Sigmoid colon (tissue), 7 donors: ENCODE measurements around the gene WDR19. TPM values are rescaled to one million over a fixed set of nuclear protein-coding genes. Genes with fewer than 3 reads are reported as not detected.

Source experiments
- DNase-seq: peaks from one replicate; pipeline ENCODE4 v3.0.0-alpha.2; 2019
- H3K27ac ChIP-seq, 4 donors: fragments of 200-600 bp; sonication (generic); one replicate each; pipeline ENCODE4 v1.5.1; 2016 to 2019; ENCODE audit warnings: mild to moderate bottlenecking in 1 of 4
- H3K27me3 ChIP-seq, 3 donors: fragments of 200-600 bp; sonication (generic); one replicate each; pipeline ENCODE4 v1.5.1; 2019; ENCODE audit warnings: mild to moderate bottlenecking in 1 of 3
- H3K36me3 ChIP-seq, 4 donors: fragments of 200-600 bp; sonication (generic); one replicate each; pipeline ENCODE4 v1.5.1; 2016 to 2019
- H3K4me1 ChIP-seq, 4 donors: fragments of 200-600 bp; sonication (generic); one replicate each; pipeline ENCODE4 v1.5.1; 2017 to 2019
- H3K4me3 ChIP-seq, 4 donors: fragments of 200-600 bp; sonication (generic); one replicate each; pipeline ENCODE4 v1.5.1; 2017 to 2019; ENCODE audit warnings: mild to moderate bottlenecking in 2 of 4, moderate library complexity in 1 of 4
- H3K9me3 ChIP-seq, 4 donors: fragments of 200-600 bp in 3 of 4; sonication (generic) in 3 of 4; one replicate each; pipeline versions ENCODE4 v1.5.1 to v1.6.1; 2013 to 2019
- EP300 ChIP-seq, 4 donors: sonication (generic); formaldehyde crosslinking; IDR thresholded peaks; one replicate each; pipeline ENCODE4 v1.6.1; 2017; ENCODE audit warnings: antibody characterized with exemption in 4 of 4
- POLR2A ChIP-seq, 2 donors: fragments of 450-650 bp; IDR thresholded peaks; one replicate each; pipeline ENCODE4 v1.6.1; 2016; ENCODE audit warnings: antibody characterized with exemption in 2 of 2, mild to moderate bottlenecking in 2 of 2, moderate library complexity in 2 of 2
- POLR2AphosphoS5 ChIP-seq, 4 donors: sonication (generic); formaldehyde crosslinking; IDR thresholded peaks; one replicate each; pipeline ENCODE4 v1.6.1; 2017; ENCODE audit warnings: antibody characterized with exemption in 4 of 4
- WGBS, 2 donors: extraction: QIAGEN DNeasy Blood & Tissue Kit; methylation state at CpG; one replicate each; pipeline ENCODE4 v1.1.7; 2013; 5-methylcytosine and 5-hydroxymethylcytosine counted together
- intact Hi-C: fragments of 100-400 bp; cut with DNase I; formaldehyde crosslinking; loops from one replicate; pipeline ENCODE4 v1.15.1; 2023
- polyA plus RNA-seq, 3 donors: library from polyadenylated mRNA; stranded (reverse); fragments of 200-250 nt; gene quantifications; one replicate each; pipeline ENCODE4 v1.2.3, GENCODE V29; 2013
- total RNA-seq, 4 donors: library from RNA; depleted of rRNA; stranded (reverse); fragments of >200 nt; gene quantifications; one replicate each; pipeline ENCODE4 v1.1.0, GENCODE V29; 2016
- TF ChIP-seq, protein P1 (sequence below), 4 experiments: fragments of 450-650 bp in 3 of 4; fragments of 200-600 bp in 1 of 4; IDR thresholded peaks; one replicate each; pipeline ENCODE4 v1.5.1; 2016 to 2019; ENCODE audit warnings: antibody characterized with exemption in 4 of 4, mild to moderate bottlenecking in 3 of 4, moderate library complexity in 2 of 4
- donor health status: healthy with polysubstance abuse.
- donor health status: Bipolar disorder and iron deficiency.
- donor health status: healthy.

The WDR19 gene
- total and polyA plus RNA-seq, 7 donors: 3.7 to 62.0 (median 49.9) TPM

DNA sequence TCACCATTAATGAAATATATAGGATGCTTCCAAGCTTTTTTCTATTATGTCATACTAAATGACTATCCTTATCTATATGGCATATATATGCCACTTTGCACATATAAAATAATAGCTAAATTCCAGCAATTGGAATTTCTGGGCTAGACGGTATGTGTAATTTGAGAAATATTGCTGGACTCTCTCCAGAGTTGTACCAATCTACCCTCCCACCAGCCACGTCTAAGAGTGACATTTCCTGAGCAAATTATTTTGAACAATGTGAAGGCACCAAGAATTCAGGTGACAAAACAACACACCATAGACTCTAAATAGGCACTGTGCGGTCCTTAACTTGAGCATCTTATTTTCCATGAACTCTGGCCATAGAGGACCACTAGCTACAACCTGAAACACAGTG lies 121.5 kb downstream of the WDR19 start:
- no peaks in the 10 kb centered on the region for H3K27me3 ChIP-seq
- TF ChIP-seq EP300 (IDR thresholded peaks at IDR 0.05): no peak
- no peak for TF ChIP-seq POLR2A (IDR thresholded peaks at IDR 0.05)
- TF ChIP-seq POLR2AphosphoS5 (IDR thresholded peaks at IDR 0.05): no peak
- TF ChIP-seq, protein P1, sequence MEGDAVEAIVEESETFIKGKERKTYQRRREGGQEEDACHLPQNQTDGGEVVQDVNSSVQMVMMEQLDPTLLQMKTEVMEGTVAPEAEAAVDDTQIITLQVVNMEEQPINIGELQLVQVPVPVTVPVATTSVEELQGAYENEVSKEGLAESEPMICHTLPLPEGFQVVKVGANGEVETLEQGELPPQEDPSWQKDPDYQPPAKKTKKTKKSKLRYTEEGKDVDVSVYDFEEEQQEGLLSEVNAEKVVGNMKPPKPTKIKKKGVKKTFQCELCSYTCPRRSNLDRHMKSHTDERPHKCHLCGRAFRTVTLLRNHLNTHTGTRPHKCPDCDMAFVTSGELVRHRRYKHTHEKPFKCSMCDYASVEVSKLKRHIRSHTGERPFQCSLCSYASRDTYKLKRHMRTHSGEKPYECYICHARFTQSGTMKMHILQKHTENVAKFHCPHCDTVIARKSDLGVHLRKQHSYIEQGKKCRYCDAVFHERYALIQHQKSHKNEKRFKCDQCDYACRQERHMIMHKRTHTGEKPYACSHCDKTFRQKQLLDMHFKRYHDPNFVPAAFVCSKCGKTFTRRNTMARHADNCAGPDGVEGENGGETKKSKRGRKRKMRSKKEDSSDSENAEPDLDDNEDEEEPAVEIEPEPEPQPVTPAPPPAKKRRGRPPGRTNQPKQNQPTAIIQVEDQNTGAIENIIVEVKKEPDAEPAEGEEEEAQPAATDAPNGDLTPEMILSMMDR (IDR thresholded peaks at IDR 0.05): no peak
- no peak overlapping the region for H3K27ac ChIP-seq
- peaks cover 6 to 97% (median 34%) of the 10 kb centered on the region in 4 donors for H3K36me3 ChIP-seq
- WGBS, 2 donors: 91 to 93% methylated on average over 3 of the region's 3 CpGs
- intact Hi-C loops: no loop called here
- no peak for DNase-seq
- no peaks in the 10 kb centered on the region for H3K9me3 ChIP-seq
- H3K4me1 ChIP-seq: no peaks in the 10 kb centered on the region
- no peak overlapping the region for H3K4me3 ChIP-seq

DNA sequence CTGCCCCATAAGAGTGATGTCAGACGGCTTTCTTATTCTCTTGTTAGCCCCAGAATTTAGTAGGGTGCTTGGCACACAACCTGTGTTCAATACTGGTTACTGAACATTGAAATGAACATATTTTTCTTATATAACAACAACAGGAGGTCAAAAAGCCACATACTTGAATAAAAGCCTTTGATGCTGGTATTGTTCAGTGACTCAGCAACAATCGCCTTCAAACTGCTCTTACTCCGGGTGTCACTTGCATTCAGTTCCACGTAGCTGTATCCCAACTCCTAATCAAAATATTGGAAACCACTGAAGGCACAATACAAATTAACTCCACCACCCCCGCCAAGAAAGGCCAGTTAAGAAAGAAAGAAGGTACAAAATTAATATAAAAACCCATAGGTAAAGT lies 122.3 kb downstream of the WDR19 start:
- H3K27me3 ChIP-seq: no peaks in the 10 kb centered on the region
- no peak for TF ChIP-seq POLR2A (IDR thresholded peaks at IDR 0.05)
- TF ChIP-seq, protein P1 (IDR thresholded peaks at IDR 0.05): no peak
- no peaks in the 10 kb centered on the region for H3K4me1 ChIP-seq
- intact Hi-C loops: no loop called here
- DNase-seq: no peak
- H3K4me3 ChIP-seq: no peak overlapping the region
- H3K27ac ChIP-seq: no peak overlapping the region
- WGBS, 2 donors: 75 to 94% methylated on average over 5 of the region's 5 CpGs
- H3K9me3 ChIP-seq: no peaks in the 10 kb centered on the region
- peaks cover 6 to 96% (median 30%) of the 10 kb centered on the region in 4 donors for H3K36me3 ChIP-seq

DNA sequence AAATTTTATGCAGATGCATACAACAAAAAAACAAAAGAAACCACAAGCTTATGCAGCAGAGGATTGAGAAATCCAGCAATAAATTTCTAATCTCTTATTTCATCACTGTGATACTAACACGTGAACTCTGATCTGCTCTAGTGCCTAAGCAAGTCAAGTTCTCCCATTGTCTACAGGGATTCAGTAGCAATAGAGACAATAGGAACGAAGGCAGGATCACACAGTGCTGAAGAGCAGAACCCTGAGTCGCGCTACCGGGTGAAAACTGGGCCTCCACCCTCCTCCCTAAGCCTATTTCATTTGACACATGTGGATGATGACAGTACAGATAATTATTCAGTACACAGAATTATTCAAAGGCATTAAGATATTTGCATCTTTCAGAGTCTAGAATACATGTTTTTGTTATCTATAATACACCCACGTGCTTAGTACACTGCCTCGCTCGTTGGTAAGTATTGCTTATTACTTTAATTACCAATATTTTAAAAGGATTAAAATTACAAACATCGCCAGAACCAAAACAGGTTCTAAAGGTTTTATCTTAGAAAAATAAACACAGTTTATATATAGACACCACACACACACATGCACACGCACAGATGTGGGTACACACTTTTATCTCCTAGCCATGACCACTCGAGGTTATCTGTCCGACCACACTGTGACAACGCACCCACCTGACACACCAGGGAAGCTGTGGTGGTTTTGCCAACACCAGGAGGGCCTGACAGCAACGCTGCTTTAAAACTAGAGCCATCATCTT lies 123.8 kb downstream of the WDR19 start:
- Histone ChIP-seq H3K27ac (no peak overlapping the region), H3K9me3 (no peaks in the 10 kb centered on the region), H3K4me3 (no peak overlapping the region), H3K36me3 (peaks cover 8 to 96% (median 25%) of the 10 kb centered on the region in 4 donors), H3K4me1 (no peaks in the 10 kb centered on the region), H3K27me3 (no peaks in the 10 kb centered on the region)
- no peak for DNase-seq
- intact Hi-C loops: no loop called here
- TF ChIP-seq, protein P1 (IDR thresholded peaks at IDR 0.05): no peak
- WGBS, 2 donors: 81 to 84% methylated on average over 14 of the region's 14 CpGs

DNA sequence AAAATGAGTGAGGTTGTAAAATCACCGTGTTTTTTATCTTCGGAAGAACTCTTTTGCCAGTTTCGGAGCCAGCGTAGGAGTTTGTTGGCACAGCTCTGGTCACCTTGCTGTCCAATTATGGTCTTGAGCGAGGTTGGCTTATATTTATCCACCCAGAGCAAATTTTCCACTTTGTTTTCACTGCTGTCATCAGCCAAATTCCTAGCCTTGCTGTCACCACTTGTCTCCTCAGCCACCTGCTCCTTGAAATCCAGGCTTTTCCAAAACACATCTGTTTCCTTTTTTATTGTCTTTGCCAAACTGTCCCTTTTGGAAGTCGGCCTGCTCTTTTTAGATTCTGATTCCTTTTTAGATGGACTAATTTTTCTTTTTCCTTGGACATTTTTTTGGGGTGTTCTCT lies 126.3 kb downstream of the WDR19 start:
- no peak for DNase-seq
- WGBS, 2 donors: 88 to 95% methylated on average over 6 of the region's 6 CpGs
- Histone ChIP-seq H3K36me3 (peaks cover 7 to 93% (median 24%) of the 10 kb centered on the region in 4 donors), H3K9me3 (no peaks in the 10 kb centered on the region), H3K27ac (peak overlapping the region in 1 of 4 donors; percentile 40), H3K27me3 (no peaks in the 10 kb centered on the region), H3K4me3 (no peak overlapping the region), H3K4me1 (no peaks in the 10 kb centered on the region)
- TF ChIP-seq POLR2AphosphoS5 (IDR thresholded peaks at IDR 0.05): peak in 3 of 4 donors; percentile 12 to 27 (median 25)
- TF ChIP-seq, protein P1 (IDR thresholded peaks at IDR 0.05): no peak
- no peak for TF ChIP-seq POLR2A (IDR thresholded peaks at IDR 0.05)
- TF ChIP-seq EP300 (IDR thresholded peaks at IDR 0.05): no peak
- intact Hi-C loops: no loop called here

DNA sequence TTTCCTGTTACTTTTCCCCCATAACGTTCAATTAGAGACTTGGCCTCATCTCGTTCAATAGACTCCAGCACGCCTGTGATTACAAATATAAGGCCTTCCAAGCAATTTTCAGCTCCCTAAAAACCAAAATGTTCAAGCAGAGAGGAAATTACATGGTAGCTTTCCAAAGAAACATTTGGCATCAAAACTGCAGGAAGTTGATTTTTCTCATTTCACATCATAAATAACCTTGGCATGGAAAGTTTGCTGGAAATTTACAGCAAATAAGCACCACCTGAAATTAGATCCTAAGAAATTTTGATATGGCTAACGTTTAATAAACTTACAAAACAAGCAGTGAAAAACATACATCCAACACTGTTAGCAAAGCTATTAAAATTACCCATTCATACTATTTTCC lies 130.5 kb downstream of the WDR19 start:
- no peak overlapping the region for H3K4me3 ChIP-seq
- peaks cover 15 to 76% (median 25%) of the 10 kb centered on the region in 4 donors for H3K36me3 ChIP-seq
- H3K4me1 ChIP-seq: no peaks in the 10 kb centered on the region
- intact Hi-C loops: no loop called here
- no peaks in the 10 kb centered on the region for H3K27me3 ChIP-seq
- WGBS, 2 donors: 63 to 71% methylated on average over 4 of the region's 4 CpGs
- no peak for DNase-seq
- no peaks in the 10 kb centered on the region for H3K9me3 ChIP-seq
- TF ChIP-seq EP300 (IDR thresholded peaks at IDR 0.05) (no peak), POLR2AphosphoS5 (IDR thresholded peaks at IDR 0.05) (no peak), POLR2A (IDR thresholded peaks at IDR 0.05) (no peak)
- TF ChIP-seq, protein P1 (IDR thresholded peaks at IDR 0.05): no peak
- peak overlapping the region in 2 of 4 donors; percentile 15 to 32 for H3K27ac ChIP-seq
